Liver (tissue), 9 donors: ENCODE data around the gene CRACR2A. TPM values are rescaled to one million over a fixed set of nuclear protein-coding genes. Genes with fewer than 3 reads are reported as not detected.

Experiments used
- DNase-seq: peaks from one replicate; pipeline ENCODE4 v3.0.0-alpha.2; 2017; ENCODE audit warnings: low spot score
- H3K27ac ChIP-seq, 2 donors: one replicate each; pipeline ENCODE4 v1.7.0; 2013; ENCODE audit warnings: inconsistent platforms in 2 of 2, low read length in 2 of 2, control low read depth in 1 of 2, low read depth in 1 of 2, mild to moderate bottlenecking in 1 of 2
- H3K27me3 ChIP-seq, 4 donors: one replicate each; pipeline versions ENCODE4 v1.6.1 to v1.7.0; 2013; ENCODE audit warnings: low read length in 3 of 4, inconsistent platforms in 1 of 4, mild to moderate bottlenecking in 1 of 4, moderate library complexity in 1 of 4; ENCODE audit not compliant: control insufficient read depth in 4 of 4, insufficient read depth in 4 of 4
- H3K36me3 ChIP-seq, 4 donors: one replicate each; pipeline versions ENCODE4 v1.6.1 to v1.7.0; 2013; ENCODE audit warnings: low read length in 3 of 4, mild to moderate bottlenecking in 3 of 4, low read depth in 1 of 4, moderate library complexity in 1 of 4; ENCODE audit not compliant: control insufficient read depth in 4 of 4, insufficient read depth in 3 of 4
- H3K4me1 ChIP-seq, 4 donors: one replicate each; pipeline versions ENCODE4 v1.6.1 to v1.7.0; 2013; ENCODE audit warnings: low read length in 3 of 4, mild to moderate bottlenecking in 3 of 4, moderate library complexity in 1 of 4; ENCODE audit not compliant: control insufficient read depth in 4 of 4, insufficient read depth in 4 of 4
- H3K4me3 ChIP-seq, 3 donors: one replicate each; pipeline versions ENCODE4 v1.6.1 to v1.7.0; 2013; ENCODE audit warnings: low read length in 3 of 3, control low read depth in 1 of 3, low read depth in 1 of 3, mild to moderate bottlenecking in 1 of 3
- H3K9ac ChIP-seq, 2 donors: one replicate each; pipeline ENCODE4 v1.7.0; 2013; ENCODE audit warnings: low read length in 2 of 2, mild to moderate bottlenecking in 2 of 2, moderate library complexity in 2 of 2, control low read depth in 1 of 2, low read depth in 1 of 2
- H3K9me3 ChIP-seq, 4 donors: one replicate each; pipeline versions ENCODE4 v1.6.1 to v1.7.0; 2013; ENCODE audit warnings: low read length in 3 of 4; ENCODE audit not compliant: control insufficient read depth in 4 of 4
- ATF3 ChIP-seq: IDR thresholded peaks from 2 replicates; pipeline ENCODE4 v1.6.1; 2016; ENCODE audit warnings: antibody characterized with exemption
- CTCF ChIP-seq: fragments of 150-350 bp; IDR thresholded peaks from 2 replicates; pipeline ENCODE4 v1.5.1; 2017; ENCODE audit warnings: improper control_type of control experiment, low read depth, low read length; ENCODE audit not compliant: missing input control
- EGR1 ChIP-seq, 2 donors: IDR thresholded peaks; 2 replicates each; pipeline ENCODE4 v1.6.1; 2016 to 2018; ENCODE audit warnings: antibody characterized with exemption in 2 of 2, low read depth in 2 of 2
- FOXA1 ChIP-seq: IDR thresholded peaks from 2 replicates; pipeline ENCODE4 v1.6.1; 2016; ENCODE audit warnings: antibody characterized with exemption
- FOXA2 ChIP-seq: IDR thresholded peaks from 2 replicates; pipeline ENCODE4 v1.6.1; 2016; ENCODE audit warnings: antibody characterized with exemption
- GABPA ChIP-seq, 2 donors: IDR thresholded peaks in 1 of 2; conservative IDR thresholded peaks in 1 of 2; 2 replicates each; pipeline ENCODE4 v1.6.1; 2016; ENCODE audit warnings: antibody characterized with exemption in 2 of 2, mild to moderate bottlenecking in 1 of 2, moderate library complexity in 1 of 2
- HNF4A ChIP-seq, 2 donors: conservative IDR thresholded peaks; 2 replicates each; pipeline ENCODE4 v1.6.1; 2016; ENCODE audit warnings: antibody characterized with exemption in 2 of 2, mild to moderate bottlenecking in 2 of 2
- HNF4G ChIP-seq: IDR thresholded peaks from 2 replicates; pipeline ENCODE4 v1.6.1; 2016; ENCODE audit warnings: antibody characterized with exemption
- JUND ChIP-seq, 2 donors: IDR thresholded peaks; 2 replicates each; pipeline ENCODE4 v1.6.1; 2016; ENCODE audit warnings: antibody characterized with exemption in 2 of 2
- MAX ChIP-seq: IDR thresholded peaks from 2 replicates; pipeline ENCODE4 v1.6.1; 2016; ENCODE audit warnings: antibody characterized with exemption
- NR2F2 ChIP-seq: IDR thresholded peaks from 2 replicates; pipeline ENCODE4 v1.6.1; 2016; ENCODE audit warnings: antibody characterized with exemption
- RAD21 ChIP-seq, 2 donors: IDR thresholded peaks; 2 replicates each; pipeline ENCODE4 v1.6.1; 2016; ENCODE audit warnings: antibody characterized with exemption in 2 of 2, mild to moderate bottlenecking in 2 of 2
- RXRA ChIP-seq, 2 donors: IDR thresholded peaks; 2 replicates each; pipeline ENCODE4 v1.6.1; 2017 to 2018; ENCODE audit warnings: antibody characterized with exemption in 2 of 2, mild to moderate bottlenecking in 1 of 2
- SP1 ChIP-seq: IDR thresholded peaks from 2 replicates; pipeline ENCODE4 v1.6.1; 2018; ENCODE audit warnings: antibody characterized with exemption, mild to moderate bottlenecking
- TAF1 ChIP-seq: conservative IDR thresholded peaks from 2 replicates; pipeline ENCODE4 v1.6.1; 2016; ENCODE audit warnings: antibody characterized with exemption, mild to moderate bottlenecking
- YY1 ChIP-seq: IDR thresholded peaks from 2 replicates; pipeline ENCODE4 v1.6.1; 2016; ENCODE audit warnings: antibody characterized with exemption, mild to moderate bottlenecking
- ZBTB33 ChIP-seq: IDR thresholded peaks from 2 replicates; pipeline ENCODE4 v1.6.1; 2016; ENCODE audit warnings: antibody characterized with exemption
- WGBS: extraction: QIAGEN DNeasy Blood & Tissue Kit; methylation state at CpG from one replicate; pipeline ENCODE4 v1.1.7; 2013; 5-methylcytosine and 5-hydroxymethylcytosine counted together
- polyA plus RNA-seq, 2 donors: library from polyadenylated mRNA; stranded (reverse) in 1 of 2; unstranded in 1 of 2; fragments of 200-250 nt in 1 of 2; fragments of >200 nt in 1 of 2; fragmentation: Nextera tagmentation in 1 of 2; extraction: Ambion mirVana in 1 of 2; gene quantifications; one replicate each; pipeline versions ENCODE4 v1.2.1 to v1.2.3, GENCODE V29; 2013 to 2015
- total RNA-seq, 2 donors: library from RNA; depleted of rRNA; stranded (reverse); fragments of >200 nt; gene quantifications; one replicate each; pipeline ENCODE4 v1.2.3, GENCODE V29; 2014
- TF ChIP-seq, protein P1 (sequence below): IDR thresholded peaks from 2 replicates; pipeline ENCODE4 v1.6.1; 2016; ENCODE audit warnings: antibody characterized with exemption, mild to moderate bottlenecking
- donor health status: healthy.
- donor health status: healthy.
- donor health status: healthy.
- donor health status: healthy.
- donor health status: healthy.

CRACR2A gene
- total and polyA plus RNA-seq, 4 donors: 0.33 to 4.2 (median 1.4) TPM

GRCh38 chr12:3777206-3777809 lies 24.4 kb upstream of the CRACR2A start:
- H3K4me3 ChIP-seq: no peak overlapping the region
- TF ChIP-seq CTCF (peak; percentile 80), RAD21 (IDR thresholded peaks at IDR 0.05) (peak; percentile 94 to 95), JUND (IDR thresholded peaks at IDR 0.05) (no peak)
- no peak overlapping the region for H3K27ac ChIP-seq
- no peak overlapping the region for H3K9ac ChIP-seq
- no peaks in the 10 kb centered on the region for H3K9me3 ChIP-seq
- DNase-seq: no peak
- H3K27me3 ChIP-seq: no peaks in the 10 kb centered on the region
- no peaks in the 10 kb centered on the region for H3K4me1 ChIP-seq
- H3K36me3 ChIP-seq: no peaks in the 10 kb centered on the region
- 28% methylated on average over 3 of the region's 3 CpGs for WGBS

DNA sequence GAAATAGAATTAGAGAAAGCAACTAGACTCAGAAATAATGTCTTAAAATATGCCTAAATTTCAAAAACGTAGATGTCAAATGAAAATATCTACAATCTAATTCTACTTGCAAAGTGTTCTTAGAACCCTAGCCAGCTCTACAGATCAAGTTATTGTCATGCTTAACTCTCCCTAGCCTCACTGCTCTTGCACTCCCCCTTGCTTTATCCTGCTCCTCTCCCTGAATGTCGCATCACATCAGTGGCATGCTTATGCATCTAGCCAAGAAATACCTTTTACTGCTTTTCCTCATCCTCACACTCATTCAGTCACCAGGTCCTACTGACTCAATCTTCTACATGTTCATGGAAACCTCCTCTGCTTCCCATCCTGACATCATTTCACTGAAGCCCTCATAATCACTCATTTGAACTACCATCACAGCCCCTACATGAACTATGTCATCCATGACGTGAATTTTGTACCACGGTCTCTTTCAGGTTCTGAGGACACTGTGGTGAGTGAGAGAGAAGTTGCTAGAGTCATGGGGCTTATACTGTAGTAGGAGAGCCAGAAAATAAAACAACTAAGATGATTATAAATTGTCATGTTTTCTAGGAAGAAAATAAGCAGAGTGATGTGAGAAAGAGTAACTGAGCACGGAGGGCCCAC lies 22.6 kb upstream of the CRACR2A start:
- Histone ChIP-seq H3K4me1 (peaks cover 0 to 5% (median 0%) of the 10 kb centered on the region in 4 donors), H3K4me3 (no peak overlapping the region), H3K27ac (no peak overlapping the region), H3K9me3 (no peaks in the 10 kb centered on the region), H3K27me3 (no peaks in the 10 kb centered on the region), H3K9ac (no peak overlapping the region), H3K36me3 (no peaks in the 10 kb centered on the region)
- WGBS: 88% methylated on average over 5 of the region's 5 CpGs
- no peak for DNase-seq
- no peak for TF ChIP-seq SP1
- no peak for TF ChIP-seq MAX
- TF ChIP-seq FOXA2: no peak
- no peak for TF ChIP-seq EGR1 (IDR thresholded peaks at IDR 0.05; ENCODE audit: low read depth in 2 of 2)
- TF ChIP-seq GABPA (IDR thresholded peaks at IDR 0.05 in 1 of 2, conservative IDR thresholded peaks at IDR 0.05 in 1 of 2): no peak
- TF ChIP-seq RXRA (IDR thresholded peaks at IDR 0.05): no peak
- TF ChIP-seq JUND (IDR thresholded peaks at IDR 0.05): no peak
- TF ChIP-seq RAD21 (IDR thresholded peaks at IDR 0.05): no peak
- TF ChIP-seq CTCF: no peak
- no peak for TF ChIP-seq ATF3
- no peak for TF ChIP-seq HNF4A (conservative IDR thresholded peaks at IDR 0.05)
- TF ChIP-seq NR2F2: no peak
- TF ChIP-seq, protein P1, sequence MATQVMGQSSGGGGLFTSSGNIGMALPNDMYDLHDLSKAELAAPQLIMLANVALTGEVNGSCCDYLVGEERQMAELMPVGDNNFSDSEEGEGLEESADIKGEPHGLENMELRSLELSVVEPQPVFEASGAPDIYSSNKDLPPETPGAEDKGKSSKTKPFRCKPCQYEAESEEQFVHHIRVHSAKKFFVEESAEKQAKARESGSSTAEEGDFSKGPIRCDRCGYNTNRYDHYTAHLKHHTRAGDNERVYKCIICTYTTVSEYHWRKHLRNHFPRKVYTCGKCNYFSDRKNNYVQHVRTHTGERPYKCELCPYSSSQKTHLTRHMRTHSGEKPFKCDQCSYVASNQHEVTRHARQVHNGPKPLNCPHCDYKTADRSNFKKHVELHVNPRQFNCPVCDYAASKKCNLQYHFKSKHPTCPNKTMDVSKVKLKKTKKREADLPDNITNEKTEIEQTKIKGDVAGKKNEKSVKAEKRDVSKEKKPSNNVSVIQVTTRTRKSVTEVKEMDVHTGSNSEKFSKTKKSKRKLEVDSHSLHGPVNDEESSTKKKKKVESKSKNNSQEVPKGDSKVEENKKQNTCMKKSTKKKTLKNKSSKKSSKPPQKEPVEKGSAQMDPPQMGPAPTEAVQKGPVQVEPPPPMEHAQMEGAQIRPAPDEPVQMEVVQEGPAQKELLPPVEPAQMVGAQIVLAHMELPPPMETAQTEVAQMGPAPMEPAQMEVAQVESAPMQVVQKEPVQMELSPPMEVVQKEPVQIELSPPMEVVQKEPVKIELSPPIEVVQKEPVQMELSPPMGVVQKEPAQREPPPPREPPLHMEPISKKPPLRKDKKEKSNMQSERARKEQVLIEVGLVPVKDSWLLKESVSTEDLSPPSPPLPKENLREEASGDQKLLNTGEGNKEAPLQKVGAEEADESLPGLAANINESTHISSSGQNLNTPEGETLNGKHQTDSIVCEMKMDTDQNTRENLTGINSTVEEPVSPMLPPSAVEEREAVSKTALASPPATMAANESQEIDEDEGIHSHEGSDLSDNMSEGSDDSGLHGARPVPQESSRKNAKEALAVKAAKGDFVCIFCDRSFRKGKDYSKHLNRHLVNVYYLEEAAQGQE: no peak
- TF ChIP-seq YY1: no peak
- TF ChIP-seq TAF1: no peak
- no peak for TF ChIP-seq HNF4G
- TF ChIP-seq ZBTB33: no peak
- TF ChIP-seq FOXA1: no peak
